C4-2B (cell line): ENCODE measurements around the gene ARMC3.

Experiments used
- CTCF ChIP-seq: fragments of 450-650 bp; conservative IDR thresholded peaks from 2 replicates; pipeline ENCODE4 v1.5.1; 2017; ENCODE audit warnings: mild to moderate bottlenecking
- ZFX ChIP-seq: fragments of 450-650 bp; IDR thresholded peaks from 2 replicates; pipeline ENCODE4 v1.6.1; 2017

- TF ChIP-seq CTCF (no peak), ZFX (no peak)
Measured at GRCh38 chr10:23063045-23063972, 135.5 kb downstream of the ARMC3 start.
